ENCODE measurements around the gene APLN. TPM values are rescaled to one million over a fixed set of nuclear protein-coding genes. Genes with fewer than 3 reads are reported as not detected.

Gene APLN
- total and polyA plus RNA-seq, 5 donors from 2014 or later: not detected

GRCh38 chrX:129695937-129696336, 41.2 kb upstream of the APLN start:
- H3K4me1 ChIP-seq (ENCODE audit: control insufficient read depth, insufficient read depth, low read length, poor library complexity, severe bottlenecking): no peaks in the 10 kb centered on the region
- H3K9me3 ChIP-seq (ENCODE audit: control insufficient read depth in 2 of 2, low read length in 2 of 2): no peaks in the 10 kb centered on the region
- H3K4me3 ChIP-seq (ENCODE audit: low read depth, low read length): no peak overlapping the region
- ATAC-seq (ENCODE audit: low read depth in 2 of 2) (no peak), DNase-seq (no peak)
- no peak overlapping the region for H3K27ac ChIP-seq (ENCODE audit: insufficient read depth, low read length, poor library complexity, severe bottlenecking)
- Mint-ChIP-seq H3K9me3 (peaks cover 0 to 1% (median 0%) of the 10 kb centered on the region in 7 donors), H3K4me3 (no peak overlapping the region), H3K27me3 (no peaks in the 10 kb centered on the region), H3K27ac (no peak overlapping the region), H3K36me3 (no peaks in the 10 kb centered on the region), H3K4me1 (no peaks in the 10 kb centered on the region)
- no peaks in the 10 kb centered on the region for H3K36me3 ChIP-seq (ENCODE audit: control insufficient read depth, insufficient read depth, low read length)
- no peaks in the 10 kb centered on the region for H3K27me3 ChIP-seq (ENCODE audit: control insufficient read depth, insufficient read depth, low read length)

DNA sequence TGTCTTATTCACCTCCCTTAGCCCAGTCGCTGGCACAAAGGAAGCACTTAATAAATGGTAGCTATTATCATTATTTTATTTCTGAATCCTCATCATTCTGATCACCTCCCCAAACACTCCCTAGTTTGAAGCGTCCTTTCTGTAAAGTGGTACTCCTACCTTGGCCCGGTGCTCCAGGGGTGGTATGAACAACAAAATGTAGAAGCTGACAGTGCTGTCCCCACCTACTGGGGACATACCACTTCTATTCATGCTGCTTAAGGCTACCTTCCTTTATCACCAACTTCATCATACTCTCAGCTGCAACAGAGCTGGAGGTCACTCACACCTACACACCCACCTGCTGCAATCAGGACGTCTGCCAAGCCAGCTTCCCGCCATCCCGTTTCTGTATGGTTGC, 40.8 kb upstream of the APLN start:
- H3K27ac Mint-ChIP-seq: no peak overlapping the region
- H3K27ac ChIP-seq (ENCODE audit: insufficient read depth, low read length, poor library complexity, severe bottlenecking): no peak overlapping the region
- H3K4me3 ChIP-seq (ENCODE audit: low read depth, low read length): no peak overlapping the region
- no peaks in the 10 kb centered on the region for H3K27me3 Mint-ChIP-seq
- H3K9me3 ChIP-seq (ENCODE audit: control insufficient read depth in 2 of 2, low read length in 2 of 2): no peaks in the 10 kb centered on the region
- H3K9me3 Mint-ChIP-seq: peaks cover 0 to 1% (median 0%) of the 10 kb centered on the region in 7 donors
- DNase-seq (no peak), ATAC-seq (ENCODE audit: low read depth in 2 of 2) (no peak)
- no peaks in the 10 kb centered on the region for H3K4me1 Mint-ChIP-seq
- H3K36me3 Mint-ChIP-seq: no peaks in the 10 kb centered on the region
- H3K4me3 Mint-ChIP-seq: peak overlapping the region in 1 of 4 donors; percentile 10
- H3K27me3 ChIP-seq (ENCODE audit: control insufficient read depth, insufficient read depth, low read length): no peaks in the 10 kb centered on the region
- no peaks in the 10 kb centered on the region for H3K4me1 ChIP-seq (ENCODE audit: control insufficient read depth, insufficient read depth, low read length, poor library complexity, severe bottlenecking)
- no peaks in the 10 kb centered on the region for H3K36me3 ChIP-seq (ENCODE audit: control insufficient read depth, insufficient read depth, low read length)

DNA sequence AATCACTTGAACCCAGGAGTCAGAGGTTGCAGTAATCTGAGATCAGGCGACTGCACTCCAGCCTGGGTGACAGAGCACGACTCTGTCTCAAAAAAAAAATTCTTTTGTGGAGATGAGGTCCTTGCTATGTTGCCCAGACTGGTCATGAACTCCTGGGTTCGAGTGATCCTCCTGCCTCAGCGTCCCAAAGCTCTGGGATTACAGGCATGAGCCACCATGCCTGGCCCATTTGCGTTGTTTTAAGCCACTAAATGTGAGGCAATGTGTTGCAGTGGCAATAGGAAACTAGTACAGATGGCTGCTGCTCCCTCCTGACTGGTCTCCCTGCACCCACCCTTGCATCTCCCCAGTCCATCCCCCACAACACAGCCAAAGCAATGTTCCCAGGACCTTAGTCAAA, 40.0 kb upstream of the APLN start:
- ATAC-seq (ENCODE audit: low read depth in 2 of 2) (no peak), DNase-seq (no peak)
- Mint-ChIP-seq H3K9me3 (no peaks in the 10 kb centered on the region), H3K27ac (no peak overlapping the region), H3K4me3 (no peak overlapping the region), H3K4me1 (no peaks in the 10 kb centered on the region), H3K36me3 (no peaks in the 10 kb centered on the region), H3K27me3 (no peaks in the 10 kb centered on the region)
- H3K4me3 ChIP-seq (ENCODE audit: low read depth, low read length): no peak overlapping the region
- H3K27ac ChIP-seq (ENCODE audit: insufficient read depth, low read length, poor library complexity, severe bottlenecking): no peak overlapping the region
- no peaks in the 10 kb centered on the region for H3K4me1 ChIP-seq (ENCODE audit: control insufficient read depth, insufficient read depth, low read length, poor library complexity, severe bottlenecking)
- H3K9me3 ChIP-seq (ENCODE audit: control insufficient read depth in 2 of 2, low read length in 2 of 2): no peaks in the 10 kb centered on the region
- no peaks in the 10 kb centered on the region for H3K27me3 ChIP-seq (ENCODE audit: control insufficient read depth, insufficient read depth, low read length)
- no peaks in the 10 kb centered on the region for H3K36me3 ChIP-seq (ENCODE audit: control insufficient read depth, insufficient read depth, low read length)

GRCh38 chrX:129693354-129693753, 38.6 kb upstream of the APLN start:
- DNase-seq: no peak
- Histone ChIP-seq H3K27ac (ENCODE audit: insufficient read depth, low read length, poor library complexity, severe bottlenecking) (no peak overlapping the region), H3K27me3 (ENCODE audit: control insufficient read depth, insufficient read depth, low read length) (no peaks in the 10 kb centered on the region), H3K4me1 (ENCODE audit: control insufficient read depth, insufficient read depth, low read length, poor library complexity, severe bottlenecking) (no peaks in the 10 kb centered on the region), H3K4me3 (ENCODE audit: low read depth, low read length) (no peak overlapping the region), H3K36me3 (ENCODE audit: control insufficient read depth, insufficient read depth, low read length) (no peaks in the 10 kb centered on the region), H3K9me3 (ENCODE audit: control insufficient read depth in 2 of 2, low read length in 2 of 2) (no peaks in the 10 kb centered on the region)
- ATAC-seq (ENCODE audit: low read depth in 2 of 2): no peak
- Mint-ChIP-seq H3K36me3 (no peaks in the 10 kb centered on the region), H3K27me3 (no peaks in the 10 kb centered on the region), H3K9me3 (no peaks in the 10 kb centered on the region), H3K4me1 (no peaks in the 10 kb centered on the region), H3K27ac (peak overlapping the region in 1 of 3 donors; percentile 13), H3K4me3 (no peak overlapping the region)

DNA sequence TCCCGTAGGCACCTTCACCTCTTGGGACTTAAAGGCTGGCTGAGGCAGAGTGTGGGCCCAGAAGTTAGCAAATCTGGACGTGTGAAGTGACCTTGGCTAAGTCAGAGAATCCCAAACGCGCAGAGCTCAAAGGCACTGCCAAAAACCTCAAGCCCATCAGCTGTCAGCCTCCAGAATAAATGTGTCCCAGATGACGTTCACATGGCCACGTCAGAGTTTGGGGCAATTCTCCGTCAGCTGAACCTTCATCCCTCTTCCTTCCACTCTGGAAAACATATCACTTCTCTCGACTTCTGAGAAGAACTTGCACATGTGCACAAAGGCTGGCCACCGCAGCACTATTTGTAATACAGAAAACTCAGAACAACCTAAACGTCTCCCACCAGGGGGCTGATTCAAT, 35.7 kb upstream of the APLN start:
- no peak overlapping the region for H3K27ac Mint-ChIP-seq
- H3K4me1 Mint-ChIP-seq: no peaks in the 10 kb centered on the region
- no peak overlapping the region for H3K4me3 Mint-ChIP-seq
- no peaks in the 10 kb centered on the region for H3K27me3 Mint-ChIP-seq
- H3K27ac ChIP-seq (ENCODE audit: insufficient read depth, low read length, poor library complexity, severe bottlenecking): no peak overlapping the region
- no peaks in the 10 kb centered on the region for H3K36me3 ChIP-seq (ENCODE audit: control insufficient read depth, insufficient read depth, low read length)
- no peak overlapping the region for H3K4me3 ChIP-seq (ENCODE audit: low read depth, low read length)
- no peaks in the 10 kb centered on the region for H3K27me3 ChIP-seq (ENCODE audit: control insufficient read depth, insufficient read depth, low read length)
- H3K9me3 ChIP-seq (ENCODE audit: control insufficient read depth in 2 of 2, low read length in 2 of 2): no peaks in the 10 kb centered on the region
- no peak for DNase-seq
- no peaks in the 10 kb centered on the region for H3K36me3 Mint-ChIP-seq
- H3K9me3 Mint-ChIP-seq: no peaks in the 10 kb centered on the region
- no peak for ATAC-seq (ENCODE audit: low read depth in 2 of 2)
- no peaks in the 10 kb centered on the region for H3K4me1 ChIP-seq (ENCODE audit: control insufficient read depth, insufficient read depth, low read length, poor library complexity, severe bottlenecking)

- no peaks in the 10 kb centered on the region for H3K4me1 ChIP-seq (ENCODE audit: control insufficient read depth, insufficient read depth, low read length, poor library complexity, severe bottlenecking)
- no peak overlapping the region for H3K27ac ChIP-seq (ENCODE audit: insufficient read depth, low read length, poor library complexity, severe bottlenecking)
- ATAC-seq (ENCODE audit: low read depth in 2 of 2) (no peak), DNase-seq (no peak)
- no peak overlapping the region for H3K27ac Mint-ChIP-seq
- H3K4me1 Mint-ChIP-seq: no peaks in the 10 kb centered on the region
- H3K27me3 Mint-ChIP-seq: no peaks in the 10 kb centered on the region
- H3K9me3 Mint-ChIP-seq: no peaks in the 10 kb centered on the region
- no peaks in the 10 kb centered on the region for H3K9me3 ChIP-seq (ENCODE audit: control insufficient read depth in 2 of 2, low read length in 2 of 2)
- no peak overlapping the region for H3K4me3 Mint-ChIP-seq
- no peaks in the 10 kb centered on the region for H3K27me3 ChIP-seq (ENCODE audit: control insufficient read depth, insufficient read depth, low read length)
- no peaks in the 10 kb centered on the region for H3K36me3 Mint-ChIP-seq
- H3K4me3 ChIP-seq (ENCODE audit: low read depth, low read length): no peak overlapping the region
- no peaks in the 10 kb centered on the region for H3K36me3 ChIP-seq (ENCODE audit: control insufficient read depth, insufficient read depth, low read length)
These were observed 35.0 kb upstream of the APLN start for GRCh38 chrX:129689796-129690195.

DNA sequence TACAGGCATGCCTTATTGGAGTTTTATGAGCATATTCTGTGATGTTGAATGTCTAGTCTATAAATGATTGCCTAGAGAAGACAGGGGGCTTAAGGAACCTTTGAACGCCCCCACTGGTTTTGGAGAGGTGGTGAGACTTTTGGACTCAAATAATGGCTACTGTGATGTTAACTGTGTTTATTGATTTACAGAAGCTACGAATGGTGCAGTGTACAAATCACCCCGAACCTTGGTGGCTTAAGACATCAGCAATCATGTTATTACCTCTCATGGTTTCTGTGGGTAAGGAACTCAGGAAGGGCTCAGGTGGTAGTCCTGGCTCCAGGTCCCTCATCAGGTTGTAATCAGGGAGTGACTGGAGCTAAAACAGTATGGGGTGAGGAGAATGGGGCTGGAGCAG, 33.3 kb upstream of the APLN start:
- no peak overlapping the region for H3K27ac ChIP-seq (ENCODE audit: insufficient read depth, low read length, poor library complexity, severe bottlenecking)
- ATAC-seq (ENCODE audit: low read depth in 2 of 2) (no peak), DNase-seq (no peak)
- no peak overlapping the region for H3K27ac Mint-ChIP-seq
- no peaks in the 10 kb centered on the region for H3K9me3 Mint-ChIP-seq
- no peaks in the 10 kb centered on the region for H3K36me3 ChIP-seq (ENCODE audit: control insufficient read depth, insufficient read depth, low read length)
- peak overlapping the region in 1 of 4 donors; percentile 38 for H3K4me3 Mint-ChIP-seq
- no peak overlapping the region for H3K4me3 ChIP-seq (ENCODE audit: low read depth, low read length)
- H3K9me3 ChIP-seq (ENCODE audit: control insufficient read depth in 2 of 2, low read length in 2 of 2): no peaks in the 10 kb centered on the region
- H3K27me3 ChIP-seq (ENCODE audit: control insufficient read depth, insufficient read depth, low read length): no peaks in the 10 kb centered on the region
- H3K4me1 Mint-ChIP-seq: no peaks in the 10 kb centered on the region
- H3K4me1 ChIP-seq (ENCODE audit: control insufficient read depth, insufficient read depth, low read length, poor library complexity, severe bottlenecking): no peaks in the 10 kb centered on the region
- H3K36me3 Mint-ChIP-seq: no peaks in the 10 kb centered on the region
- H3K27me3 Mint-ChIP-seq: no peaks in the 10 kb centered on the region

DNA sequence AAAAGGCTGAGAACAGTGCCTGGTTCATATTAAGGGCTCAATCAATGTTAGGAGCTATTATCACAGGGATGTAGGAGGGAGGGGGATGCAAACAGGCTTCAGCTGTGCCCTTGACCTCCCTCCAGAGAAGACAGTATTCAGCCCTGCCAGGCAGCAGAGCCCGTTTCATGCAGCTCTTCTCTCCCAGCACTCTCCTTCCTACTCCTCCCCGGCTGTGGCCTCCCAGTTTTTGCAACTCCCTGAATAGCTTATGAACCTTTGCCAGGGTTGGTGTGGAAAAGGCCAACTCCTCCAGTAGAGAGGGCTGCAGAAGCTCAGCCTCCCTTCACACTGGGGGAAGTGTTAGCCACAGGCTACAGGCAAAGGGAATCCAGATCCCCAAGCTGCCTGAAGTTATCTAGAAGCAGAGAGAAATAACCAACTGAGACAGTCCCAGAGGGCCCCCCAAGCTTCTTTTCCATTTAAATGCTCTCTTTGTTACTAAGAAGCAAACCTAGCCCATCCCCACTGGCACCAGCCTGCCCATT, 31.7 kb upstream of the APLN start:
- no peaks in the 10 kb centered on the region for H3K36me3 ChIP-seq (ENCODE audit: control insufficient read depth, insufficient read depth, low read length)
- no peaks in the 10 kb centered on the region for H3K9me3 Mint-ChIP-seq
- H3K4me1 ChIP-seq (ENCODE audit: control insufficient read depth, insufficient read depth, low read length, poor library complexity, severe bottlenecking): no peaks in the 10 kb centered on the region
- H3K27ac ChIP-seq (ENCODE audit: insufficient read depth, low read length, poor library complexity, severe bottlenecking): no peak overlapping the region
- H3K27me3 Mint-ChIP-seq: no peaks in the 10 kb centered on the region
- ATAC-seq (ENCODE audit: low read depth in 2 of 2): no peak
- no peaks in the 10 kb centered on the region for H3K36me3 Mint-ChIP-seq
- H3K4me3 Mint-ChIP-seq: peak overlapping the region in 1 of 4 donors; percentile 32
- no peak overlapping the region for H3K27ac Mint-ChIP-seq
- H3K9me3 ChIP-seq (ENCODE audit: control insufficient read depth in 2 of 2, low read length in 2 of 2): no peaks in the 10 kb centered on the region
- H3K4me3 ChIP-seq (ENCODE audit: low read depth, low read length): no peak overlapping the region
- no peaks in the 10 kb centered on the region for H3K27me3 ChIP-seq (ENCODE audit: control insufficient read depth, insufficient read depth, low read length)
- no peaks in the 10 kb centered on the region for H3K4me1 Mint-ChIP-seq
- DNase-seq: no peak

Measured in CD4-positive, CD25-positive, alpha-beta regulatory T cell (primary cell).